PC-3 (cell line): ENCODE measurements around the gene PADI1.

ENCODE experiments used
- CTCF ChIP-seq: fragments of 300-600 bp; sonication (generic); conservative IDR thresholded peaks from 2 replicates; pipeline ENCODE4 v1.5.1; 2017; ENCODE audit warnings: antibody characterized with exemption, low read depth, mild to moderate bottlenecking, low read length
- EZH2 ChIP-seq: fragments of 300-600 bp; sonication (generic); IDR thresholded peaks from one replicate; pipeline ENCODE4 v1.6.1; 2017; ENCODE audit warnings: antibody characterized with exemption, mild to moderate bottlenecking, low read length; ENCODE audit not compliant: unreplicated experiment

- TF ChIP-seq CTCF, result no peak
- no peak for TF ChIP-seq EZH2
These were observed 14.6 kb upstream of the PADI1 start for GRCh38 chr1:17190010-17190995.
